ENCODE measurements around the gene KRTAP4-1. TPM values are rescaled to one million over a fixed set of nuclear protein-coding genes. Genes with fewer than 3 reads are reported as not detected.
A peak's percentile ranks its signal among the peaks of the same experiment; 100 is the strongest.

KRTAP4-1 gene
- total RNA-seq, 1 donor from 2014 or later: not detected

- Histone ChIP-seq H3K36me3 (no peaks in the 10 kb centered on the region), H3K9me3 (no peaks in the 10 kb centered on the region), H3K4me1 (no peaks in the 10 kb centered on the region), H3K4me3 (no peak overlapping the region), H3K27me3 (no peaks in the 10 kb centered on the region), H3K27ac (peak overlapping the region in 1 of 2 donors; percentile 15)
- intact Hi-C loops (cut with DNase I): no loop called here
- no peak for TF ChIP-seq CTCF (IDR thresholded peaks at IDR 0.05)
- DNase-seq (ENCODE audit: low spot score in 2 of 2): no peak
Observed at GRCh38 chr17:41178341-41178740, 6.4 kb downstream of the KRTAP4-1 start.

- Histone ChIP-seq H3K27ac (peak within 1 kb of the TSS in 1 of 2 donors; percentile 15), H3K4me3 (no peak within 1 kb of the TSS), H3K36me3 (no peaks in the 10 kb centered on the region)
Observed at GRCh38 chr17:41177727-41178271, 6.9 kb downstream of the KRTAP4-1 start, which contains the start of gene KRTAP4-2. TSS of gene KRTAP4-2 (minus strand) at chr17:41178221. CDS start at chr17:41178164, 57 bp downstream.

GRCh38 chr17:41176744-41177387 lies 7.8 kb downstream of the KRTAP4-1 start:
- intact Hi-C loops (cut with DNase I): no loop called here
- TF ChIP-seq CTCF (IDR thresholded peaks at IDR 0.05): no peak
- Histone ChIP-seq H3K36me3 (no peaks in the 10 kb centered on the region), H3K27ac (no peak overlapping the region), H3K4me1 (no peaks in the 10 kb centered on the region), H3K27me3 (no peaks in the 10 kb centered on the region), H3K9me3 (no peaks in the 10 kb centered on the region), H3K4me3 (no peak overlapping the region)
- no peak for DNase-seq (ENCODE audit: low spot score in 2 of 2)

More at GRCh38 chr17:41177727-41178271, 6.9 kb downstream of the KRTAP4-1 start, which contains the start of gene KRTAP4-2:
- Histone ChIP-seq H3K4me1 (no peaks in the 10 kb centered on the region), H3K27me3 (no peaks in the 10 kb centered on the region), H3K9me3 (no peaks in the 10 kb centered on the region)
- TF ChIP-seq CTCF (IDR thresholded peaks at IDR 0.05): no peak
- DNase-seq (ENCODE audit: low spot score in 2 of 2): no peak
- intact Hi-C loops (cut with DNase I): no loop called here

DNA sequence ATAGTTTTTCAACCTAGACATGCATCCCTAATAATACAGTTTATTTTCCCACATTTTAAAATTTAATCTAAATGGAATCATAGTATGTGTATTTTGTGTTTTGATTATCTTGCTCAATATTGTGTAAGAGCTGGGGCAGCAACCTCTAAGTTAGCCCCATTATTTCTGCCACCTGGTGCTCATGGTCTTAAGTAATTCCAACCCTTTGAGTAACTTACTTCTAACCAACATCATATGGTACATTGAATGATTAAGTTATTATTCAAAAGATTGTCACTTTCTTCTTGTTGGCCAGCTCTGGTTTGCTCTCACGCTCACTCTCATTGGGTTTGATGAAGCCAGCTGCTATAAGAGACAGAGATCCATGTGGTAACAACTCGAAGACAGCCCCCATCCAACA lies 12.8 kb downstream of the KRTAP4-1 start:
- no peaks in the 10 kb centered on the region for H3K27me3 ChIP-seq
- H3K9me3 ChIP-seq: no peaks in the 10 kb centered on the region
- H3K4me3 ChIP-seq: no peak overlapping the region
- TF ChIP-seq CTCF (IDR thresholded peaks at IDR 0.05): no peak
- DNase-seq (ENCODE audit: low spot score in 2 of 2): no peak
- H3K36me3 ChIP-seq: no peaks in the 10 kb centered on the region
- H3K27ac ChIP-seq: no peak overlapping the region
- intact Hi-C loops (cut with DNase I): no loop called here
- H3K4me1 ChIP-seq: no peaks in the 10 kb centered on the region

DNA sequence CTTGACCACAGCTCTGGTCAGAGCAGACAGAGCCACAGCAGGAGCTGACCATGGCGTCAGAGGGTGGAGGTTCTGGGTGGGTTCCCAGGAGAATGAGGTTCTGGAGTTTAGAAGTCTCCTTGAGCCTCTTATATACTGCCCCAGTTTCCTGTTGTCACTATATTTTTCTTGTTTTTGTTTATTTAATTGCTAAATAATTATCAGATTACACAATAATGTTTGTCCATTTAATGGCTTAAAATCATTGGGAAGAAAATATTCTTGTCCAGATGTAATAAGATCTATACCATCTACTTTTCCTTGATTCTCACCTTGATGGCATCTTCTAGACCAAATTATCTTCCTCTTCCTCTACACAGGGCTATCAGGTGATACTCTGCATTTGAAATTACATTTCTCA lies 16.6 kb downstream of the KRTAP4-1 start, which contains the start of gene KRTAP4-3:
KRTAP4-3 (minus strand) TSS at position 101 of the 400 bp plus-strand sequence; CDS start at position 52, 49 bp downstream.
- no peaks in the 10 kb centered on the region for H3K27me3 ChIP-seq

More for the DNA sequence above, 16.6 kb downstream of the KRTAP4-1 start, which contains the start of gene KRTAP4-3:
- Histone ChIP-seq H3K27ac (no peak within 1 kb of the TSS), H3K4me3 (no peak within 1 kb of the TSS), H3K4me1 (no peaks in the 10 kb centered on the region), H3K36me3 (no peaks in the 10 kb centered on the region), H3K9me3 (no peaks in the 10 kb centered on the region)
- no peak for DNase-seq (ENCODE audit: low spot score in 2 of 2)
- intact Hi-C loops (cut with DNase I): no loop called here
- no peak for TF ChIP-seq CTCF (IDR thresholded peaks at IDR 0.05)

All from ascending aorta (tissue), 2 donors.